Skeletal muscle satellite cell (primary cell): Measurements from ENCODE around the gene DPYD.

ENCODE experiments used
- H3K27me3 ChIP-seq: 2 replicates; pipeline ENCODE4 v1.7.0; 2013; ENCODE audit warnings: low read length; ENCODE audit not compliant: control insufficient read depth, insufficient read depth
- H3K36me3 ChIP-seq: 2 replicates; pipeline ENCODE4 v1.7.0; 2013; ENCODE audit warnings: mild to moderate bottlenecking, control low read depth, low read length; ENCODE audit not compliant: insufficient read depth
- H3K4me1 ChIP-seq: 2 replicates; pipeline ENCODE4 v1.7.0; 2013; ENCODE audit warnings: low read length; ENCODE audit not compliant: control insufficient read depth, insufficient read depth
- H3K4me2 ChIP-seq: 2 replicates; pipeline ENCODE4 v1.7.0; 2013; ENCODE audit warnings: mild to moderate bottlenecking, low read length
- H3K4me3 ChIP-seq: 2 replicates; pipeline ENCODE4 v1.7.0; 2013; ENCODE audit warnings: low read length
- H3K9ac ChIP-seq: 2 replicates; pipeline ENCODE4 v1.7.0; 2013; ENCODE audit warnings: mild to moderate bottlenecking, low read depth, low read length, moderate library complexity
- H3K9me3 ChIP-seq: replicated peaks from 2 replicates; pipeline ENCODE4 v1.7.0; 2013; ENCODE audit warnings: mild to moderate bottlenecking, control low read depth, low read length

DPYD gene

DNA sequence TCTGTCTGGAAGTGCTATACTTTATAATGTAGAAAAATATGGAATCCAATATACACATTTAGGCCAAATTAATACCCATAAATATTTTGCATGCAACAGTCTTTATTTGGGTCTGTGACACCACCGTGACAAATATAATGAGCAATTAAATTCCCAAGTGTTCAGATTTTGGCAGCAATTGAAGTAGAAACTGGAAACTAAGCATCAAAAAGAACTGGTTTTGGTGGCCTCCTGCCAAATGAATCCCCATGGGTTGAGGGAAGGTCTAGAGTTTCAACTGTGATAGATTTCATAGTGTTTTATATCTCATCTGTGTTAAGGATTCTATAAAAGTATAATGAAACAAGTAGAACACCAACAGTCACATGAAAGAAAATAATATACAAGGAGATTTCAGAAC lies 88.4 kb downstream of the DPYD start:
- Histone ChIP-seq H3K9me3 (no peaks in the 10 kb centered on the region), H3K4me3 (no peak overlapping the region), H3K4me1 (peaks cover 2% of the 10 kb centered on the region), H3K27me3 (no peaks in the 10 kb centered on the region), H3K36me3 (no peaks in the 10 kb centered on the region), H3K4me2 (no peak overlapping the region), H3K9ac (no peak overlapping the region)

- Histone ChIP-seq H3K9me3 (no peaks in the 10 kb centered on the region), H3K36me3 (no peaks in the 10 kb centered on the region), H3K27me3 (no peaks in the 10 kb centered on the region), H3K4me3 (no peak overlapping the region), H3K4me1 (peaks cover 2% of the 10 kb centered on the region), H3K9ac (no peak overlapping the region), H3K4me2 (no peak overlapping the region)
These were observed 92.9 kb downstream of the DPYD start for GRCh38 chr1:97827887-97828286.

- no peaks in the 10 kb centered on the region for H3K9me3 ChIP-seq
- no peak overlapping the region for H3K4me2 ChIP-seq
- H3K4me1 ChIP-seq = no peaks in the 10 kb centered on the region
- H3K27me3 ChIP-seq = no peaks in the 10 kb centered on the region
- no peak overlapping the region for H3K9ac ChIP-seq
- H3K36me3 ChIP-seq = no peaks in the 10 kb centered on the region
- H3K4me3 ChIP-seq = no peak overlapping the region
These were observed 94.0 kb downstream of the DPYD start for GRCh38 chr1:97826820-97827219.

DNA sequence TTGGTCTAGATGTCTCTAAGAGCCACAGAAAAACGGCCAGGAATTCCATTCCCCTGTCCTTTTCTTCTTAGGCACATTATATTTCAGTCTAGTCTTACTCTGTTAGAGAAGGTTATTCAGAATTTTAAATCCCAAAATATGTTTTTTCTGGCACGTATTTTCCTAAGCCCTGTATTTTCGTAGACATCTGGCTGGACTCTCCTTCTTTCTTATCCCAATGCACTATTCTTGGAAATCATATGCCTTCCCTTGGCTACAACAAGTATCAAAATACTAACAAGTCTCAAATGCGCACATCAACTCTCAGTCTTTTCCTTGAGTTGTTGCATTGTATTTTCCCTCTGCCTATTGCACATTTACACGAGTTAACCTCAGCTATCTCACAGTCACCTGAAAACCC lies 96.2 kb downstream of the DPYD start:
- no peaks in the 10 kb centered on the region for H3K9me3 ChIP-seq
- no peak overlapping the region for H3K4me3 ChIP-seq
- H3K4me1 ChIP-seq = no peaks in the 10 kb centered on the region
- no peak overlapping the region for H3K4me2 ChIP-seq
- no peak overlapping the region for H3K9ac ChIP-seq
- no peaks in the 10 kb centered on the region for H3K36me3 ChIP-seq
- H3K27me3 ChIP-seq = no peaks in the 10 kb centered on the region

DNA sequence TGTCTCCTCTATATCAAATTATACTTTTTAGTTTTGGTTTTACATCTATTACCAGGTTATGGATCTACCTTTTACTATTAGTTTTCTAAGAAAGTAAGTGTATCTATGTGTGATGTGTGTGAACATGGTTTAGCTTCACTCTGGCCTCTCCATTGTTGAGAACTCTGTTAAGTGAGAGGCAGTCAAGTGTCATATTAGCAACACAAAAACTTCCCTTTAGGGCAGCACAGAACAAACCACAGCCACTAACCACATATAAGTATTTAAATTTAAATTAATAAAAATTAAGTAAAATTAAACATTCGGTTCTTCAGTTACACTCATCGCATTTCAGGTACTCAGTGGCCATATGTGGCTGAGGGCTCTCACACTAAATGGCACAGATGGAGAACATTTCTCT lies 96.6 kb downstream of the DPYD start:
- Histone ChIP-seq H3K36me3 (no peaks in the 10 kb centered on the region), H3K4me2 (no peak overlapping the region), H3K27me3 (no peaks in the 10 kb centered on the region), H3K9me3 (no peaks in the 10 kb centered on the region), H3K9ac (no peak overlapping the region), H3K4me3 (no peak overlapping the region), H3K4me1 (no peaks in the 10 kb centered on the region)

DNA sequence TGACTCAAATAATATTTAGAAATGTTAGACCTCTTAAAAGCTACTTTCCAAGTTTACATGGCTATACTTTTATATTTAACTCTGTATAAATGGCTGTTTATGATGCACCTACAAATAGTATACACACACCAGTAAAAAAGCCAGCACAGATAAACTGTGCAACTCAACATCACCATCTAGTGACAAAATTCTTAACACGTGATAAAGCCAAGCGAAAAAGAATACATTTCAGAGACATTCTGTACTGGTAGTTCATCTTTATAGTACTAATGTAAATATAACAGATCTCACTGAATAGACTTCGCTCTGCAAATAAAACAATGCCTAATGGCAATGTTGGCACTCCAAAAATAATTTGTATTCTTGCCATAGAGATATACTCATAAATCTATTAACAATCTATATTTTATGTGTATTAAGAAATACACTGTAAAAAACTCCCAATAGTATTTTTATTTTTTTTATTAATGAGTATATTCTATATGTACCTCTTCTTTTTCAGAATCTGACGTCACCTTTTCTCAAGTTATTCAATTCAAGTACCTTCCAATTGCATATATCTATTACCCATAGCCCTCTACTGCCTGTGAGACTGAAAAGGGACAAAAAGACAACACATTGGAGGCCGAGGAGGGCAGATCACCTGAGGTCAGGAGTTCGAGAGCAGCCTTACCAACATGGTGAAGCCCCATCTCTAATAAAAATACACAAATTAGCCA lies 100.2 kb downstream of the DPYD start:
- no peak overlapping the region for H3K9ac ChIP-seq
- no peaks in the 10 kb centered on the region for H3K9me3 ChIP-seq
- no peak overlapping the region for H3K4me3 ChIP-seq
- no peaks in the 10 kb centered on the region for H3K36me3 ChIP-seq
- H3K27me3 ChIP-seq = no peaks in the 10 kb centered on the region
- H3K4me1 ChIP-seq = no peaks in the 10 kb centered on the region
- H3K4me2 ChIP-seq = no peak overlapping the region

- H3K9ac ChIP-seq = no peak overlapping the region
- H3K9me3 ChIP-seq = no peaks in the 10 kb centered on the region
- no peaks in the 10 kb centered on the region for H3K27me3 ChIP-seq
- H3K36me3 ChIP-seq = no peaks in the 10 kb centered on the region
- H3K4me3 ChIP-seq = no peak overlapping the region
- peaks cover 12% of the 10 kb centered on the region for H3K4me1 ChIP-seq
- no peak overlapping the region for H3K4me2 ChIP-seq
These were observed 103.9 kb downstream of the DPYD start for GRCh38 chr1:97816927-97817326.

GRCh38 chr1:97814804-97815203 lies 106.0 kb downstream of the DPYD start:
- H3K9me3 ChIP-seq = no peaks in the 10 kb centered on the region
- H3K36me3 ChIP-seq = no peaks in the 10 kb centered on the region
- H3K9ac ChIP-seq = no peak overlapping the region
- no peaks in the 10 kb centered on the region for H3K27me3 ChIP-seq
- no peak overlapping the region for H3K4me3 ChIP-seq
- H3K4me1 ChIP-seq = peaks cover 12% of the 10 kb centered on the region
- no peak overlapping the region for H3K4me2 ChIP-seq

DNA sequence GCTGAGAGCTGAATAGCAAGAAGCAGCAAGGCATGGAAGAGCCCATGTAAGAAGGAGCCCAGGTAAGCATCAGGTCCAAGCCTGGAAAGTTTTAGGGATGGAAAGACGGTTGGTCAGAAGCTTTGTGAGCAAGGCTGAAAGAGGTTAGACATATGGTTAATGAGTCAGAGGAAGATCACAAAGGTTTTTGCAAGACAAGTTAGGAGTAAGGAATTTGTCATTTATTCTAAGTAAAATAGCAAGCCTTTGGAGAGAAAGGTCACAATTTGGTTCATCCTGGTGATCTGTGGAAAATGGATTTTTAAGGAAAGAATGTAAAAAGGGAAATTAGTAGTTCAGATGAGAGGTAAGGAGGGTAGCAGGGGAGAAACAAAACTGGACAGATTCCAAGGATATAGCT lies 106.7 kb downstream of the DPYD start:
- Histone ChIP-seq H3K4me3 (no peak overlapping the region), H3K4me1 (peaks cover 12% of the 10 kb centered on the region), H3K9ac (no peak overlapping the region), H3K9me3 (no peaks in the 10 kb centered on the region), H3K36me3 (no peaks in the 10 kb centered on the region), H3K27me3 (no peaks in the 10 kb centered on the region), H3K4me2 (no peak overlapping the region)

GRCh38 chr1:97812076-97812475 lies 108.8 kb downstream of the DPYD start:
- no peak overlapping the region for H3K9ac ChIP-seq
- no peaks in the 10 kb centered on the region for H3K9me3 ChIP-seq
- no peaks in the 10 kb centered on the region for H3K36me3 ChIP-seq
- H3K4me1 ChIP-seq = peaks cover 14% of the 10 kb centered on the region
- no peak overlapping the region for H3K4me3 ChIP-seq
- H3K4me2 ChIP-seq = no peak overlapping the region
- H3K27me3 ChIP-seq = no peaks in the 10 kb centered on the region

- Histone ChIP-seq H3K9me3 (no peaks in the 10 kb centered on the region), H3K4me2 (no peak overlapping the region), H3K27me3 (no peaks in the 10 kb centered on the region), H3K4me1 (peaks cover 25% of the 10 kb centered on the region), H3K9ac (peak overlapping the region; percentile 34), H3K36me3 (no peaks in the 10 kb centered on the region), H3K4me3 (no peak overlapping the region)
These were observed 113.8 kb downstream of the DPYD start for GRCh38 chr1:97806996-97807520.

- H3K27me3 ChIP-seq = no peaks in the 10 kb centered on the region
- no peaks in the 10 kb centered on the region for H3K36me3 ChIP-seq
- peaks cover 25% of the 10 kb centered on the region for H3K4me1 ChIP-seq
- peak overlapping the region; percentile 24 for H3K4me2 ChIP-seq
- H3K9ac ChIP-seq = peak overlapping the region; percentile 34
- no peaks in the 10 kb centered on the region for H3K9me3 ChIP-seq
- H3K4me3 ChIP-seq = no peak overlapping the region
These were observed 114.5 kb downstream of the DPYD start for GRCh38 chr1:97806326-97806725.
